SK-N-SH (cell line): ENCODE results near the gene UBE2E2. TPM values are rescaled to one million over a fixed set of nuclear protein-coding genes. Genes with fewer than 3 reads are reported as not detected.

Experiments used
- CTCF ChIA-PET: fragments of 300-600, 350-600 bp; formaldehyde crosslinking; extraction: SDS; loops from one replicate; lab custom pipeline; 2021; lab: Yijun Ruan, JAX
- POLR2A ChIA-PET: fragments of 350-600 bp; sonication (Branson Sonifier 250); formaldehyde crosslinking; extraction: SDS; loops from one replicate; lab custom pipeline; 2020; ENCODE audit warnings: antibody characterized with exemption, inconsistent platforms; lab: Yijun Ruan, JAX
- DNase-seq: peaks from one replicate; pipeline ENCODE4 v3.0.0; 2012
- H2AFZ ChIP-seq: fragments of 200-600 bp; sonication (generic); 2 replicates; pipeline ENCODE4 v1.8.1; 2016; ENCODE audit warnings: antibody characterized with exemption, mild to moderate bottlenecking, low read depth
- H3F3A ChIP-seq: fragments of 200-600 bp; sonication (generic); replicated peaks from 2 replicates; pipeline ENCODE3; 2016; ENCODE audit warnings: antibody characterized with exemption, mild to moderate bottlenecking; ENCODE audit not compliant: insufficient read depth
- H3K27ac ChIP-seq, 2 experiments: fragments of 200-500 bp in 1 of 2; fragments of 200-600 bp in 1 of 2; sonication (Bioruptor generic) in 1 of 2; sonication (generic), shearing (Covaris generic) in 1 of 2; 2 replicates each; pipeline versions ENCODE4 v1.5.1 to v1.6.1; 2014 to 2016; ENCODE audit warnings: low read depth in 2 of 2, inconsistent platforms in 1 of 2, low read length in 1 of 2, mild to moderate bottlenecking in 1 of 2, mixed read lengths in 1 of 2
- H3K27me3 ChIP-seq: fragments of 200-600 bp; sonication (generic), shearing (Covaris generic); 2 replicates; pipeline ENCODE4 v1.6.1; 2016; ENCODE audit warnings: mixed run types; ENCODE audit not compliant: insufficient read depth
- H3K36me3 ChIP-seq, 2 experiments: fragments of 200-500 bp in 1 of 2; fragments of 200-600 bp in 1 of 2; sonication (Bioruptor generic) in 1 of 2; sonication (generic) in 1 of 2; replicated peaks in 1 of 2; 2 replicates each; pipeline versions ENCODE3 to v1.5.1; 2014 to 2016; ENCODE audit warnings: low read length in 1 of 2, mild to moderate bottlenecking in 1 of 2; ENCODE audit not compliant: insufficient read depth in 2 of 2, control insufficient read depth in 1 of 2
- H3K4me1 ChIP-seq, 2 experiments: fragments of 200-500 bp in 1 of 2; fragments of 200-600 bp in 1 of 2; sonication (Bioruptor generic) in 1 of 2; sonication (generic), shearing (Covaris generic) in 1 of 2; 2 replicates each; pipeline versions ENCODE4 v1.5.1 to v1.6.1; 2014 to 2016; ENCODE audit warnings: low read depth in 1 of 2, low read length in 1 of 2, mixed run types in 1 of 2; ENCODE audit not compliant: insufficient read depth in 2 of 2, control insufficient read depth in 1 of 2
- H3K4me2 ChIP-seq: fragments of 200-600 bp; sonication (generic), shearing (Covaris generic); 2 replicates; pipeline ENCODE4 v1.6.1; 2017; ENCODE audit warnings: mixed run types
- H3K4me3 ChIP-seq, 2 experiments: fragments of 200-500 bp in 1 of 2; fragments of 200-600 bp in 1 of 2; sonication (Bioruptor generic) in 1 of 2; sonication (generic), shearing (Covaris generic) in 1 of 2; 2 replicates each; pipeline versions ENCODE4 v1.5.1 to v1.8.1; 2014 to 2016; ENCODE audit warnings: low read depth in 2 of 2, inconsistent platforms in 1 of 2, low read length in 1 of 2, mild to moderate bottlenecking in 1 of 2, mixed read lengths in 1 of 2, moderate library complexity in 1 of 2
- H3K79me2 ChIP-seq: fragments of 200-600 bp; sonication (generic); 2 replicates; pipeline ENCODE4 v1.8.1; 2017; ENCODE audit warnings: mild to moderate bottlenecking; ENCODE audit not compliant: insufficient read depth
- H3K9ac ChIP-seq: fragments of 200-600 bp; sonication (generic); 2 replicates; pipeline ENCODE4 v1.6.1; 2017; ENCODE audit warnings: mixed run types
- H3K9me2 ChIP-seq: fragments of 200-600 bp; sonication (generic); 2 replicates; pipeline ENCODE4 v1.6.1; 2017; ENCODE audit warnings: mixed run types
- H3K9me3 ChIP-seq: fragments of 200-600 bp; sonication (generic); 2 replicates; pipeline ENCODE4 v1.6.1; 2017; ENCODE audit warnings: mixed run types, mild to moderate bottlenecking, moderate library complexity
- H4K20me1 ChIP-seq: fragments of 200-600 bp; sonication (generic); 2 replicates; pipeline ENCODE4 v1.6.1; 2017; ENCODE audit warnings: mild to moderate bottlenecking, mixed run types; ENCODE audit not compliant: insufficient read depth
- RXRA ChIP-seq: IDR thresholded peaks from 2 replicates; pipeline ENCODE4 v1.4.0; 2012; ENCODE audit warnings: low read depth, mild to moderate bottlenecking, borderline replicate concordance
- YY1 ChIP-seq: IDR thresholded peaks from 2 replicates; pipeline ENCODE4 v1.4.0; 2012; ENCODE audit warnings: low read depth, mild to moderate bottlenecking
- WGBS: methylation state at CpG from one replicate; pipeline ENCODE4 v1.1.6; 2017; ENCODE audit warnings: low lambda C conversion rate; 5-methylcytosine and 5-hydroxymethylcytosine counted together
- polyA plus RNA-seq, 3 experiments: library from polyadenylated mRNA; depleted of rRNA; stranded (reverse); fragments of >200 nt; gene quantifications; 2 replicates each; pipeline ENCODE4 v1.2.3, GENCODE V29; 2012
- TF ChIP-seq, protein P1 (sequence below): IDR thresholded peaks from 2 replicates; pipeline ENCODE4 v1.4.0; 2012; ENCODE audit warnings: low read depth, borderline replicate concordance
- TF ChIP-seq, protein P2 (sequence below): fragments of 200-600 bp; sonication (generic); IDR thresholded peaks from 2 replicates; pipeline ENCODE4 v1.6.1; 2017; ENCODE audit warnings: antibody characterized with exemption, mild to moderate bottlenecking, moderate library complexity
- TF ChIP-seq, protein P3 (sequence below): IDR thresholded peaks from 2 replicates; pipeline ENCODE4; 2012
- TF ChIP-seq, protein P4 (sequence below): IDR thresholded peaks from 2 replicates; pipeline ENCODE4 v1.4.0; 2012; ENCODE audit warnings: low read depth, borderline replicate concordance

UBE2E2 gene
- polyA plus RNA-seq, 1 of the 3 experiments (the other 2 are of a cell fraction), result 46.4 TPM

DNA sequence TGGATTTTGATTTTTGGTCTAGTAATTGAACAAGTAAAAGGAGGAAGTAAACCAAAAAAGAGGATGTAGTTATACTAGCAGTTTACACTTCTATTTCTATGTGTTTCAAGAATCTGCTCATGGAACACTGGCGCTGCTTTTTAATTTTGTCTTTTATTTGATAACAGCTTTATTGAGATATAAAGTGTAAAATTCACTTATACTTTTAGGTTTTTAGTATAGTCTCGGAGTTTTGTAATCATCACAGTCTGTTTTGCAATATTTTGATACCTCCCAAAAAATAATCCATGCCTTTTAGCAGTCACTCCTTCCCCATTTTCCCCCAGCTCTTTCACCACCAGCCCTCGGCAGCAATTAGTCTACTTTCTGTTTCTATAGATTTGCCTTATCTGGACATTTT is 18.0 kb downstream of the UBE2E2 start:
- H4K20me1 ChIP-seq, result peaks cover 17% of the 10 kb centered on the region; the same call in 1 of the 2 replicates
- CTCF ChIA-PET, result no interaction called here
- no peak overlapping the region for H3K4me2 ChIP-seq
- peaks cover 0 to 13% of the 10 kb centered on the region in 2 experiments; a peak in 2 of 4 replicates for H3K4me1 ChIP-seq
- no peak overlapping the region for H2AFZ ChIP-seq
- no peak for DNase-seq
- TF ChIP-seq YY1, result no peak
- TF ChIP-seq RXRA, result no peak
- TF ChIP-seq, protein P1, sequence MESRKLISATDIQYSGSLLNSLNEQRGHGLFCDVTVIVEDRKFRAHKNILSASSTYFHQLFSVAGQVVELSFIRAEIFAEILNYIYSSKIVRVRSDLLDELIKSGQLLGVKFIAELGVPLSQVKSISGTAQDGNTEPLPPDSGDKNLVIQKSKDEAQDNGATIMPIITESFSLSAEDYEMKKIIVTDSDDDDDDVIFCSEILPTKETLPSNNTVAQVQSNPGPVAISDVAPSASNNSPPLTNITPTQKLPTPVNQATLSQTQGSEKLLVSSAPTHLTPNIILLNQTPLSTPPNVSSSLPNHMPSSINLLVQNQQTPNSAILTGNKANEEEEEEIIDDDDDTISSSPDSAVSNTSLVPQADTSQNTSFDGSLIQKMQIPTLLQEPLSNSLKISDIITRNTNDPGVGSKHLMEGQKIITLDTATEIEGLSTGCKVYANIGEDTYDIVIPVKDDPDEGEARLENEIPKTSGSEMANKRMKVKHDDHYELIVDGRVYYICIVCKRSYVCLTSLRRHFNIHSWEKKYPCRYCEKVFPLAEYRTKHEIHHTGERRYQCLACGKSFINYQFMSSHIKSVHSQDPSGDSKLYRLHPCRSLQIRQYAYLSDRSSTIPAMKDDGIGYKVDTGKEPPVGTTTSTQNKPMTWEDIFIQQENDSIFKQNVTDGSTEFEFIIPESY, result no peak
- TF ChIP-seq, protein P2, sequence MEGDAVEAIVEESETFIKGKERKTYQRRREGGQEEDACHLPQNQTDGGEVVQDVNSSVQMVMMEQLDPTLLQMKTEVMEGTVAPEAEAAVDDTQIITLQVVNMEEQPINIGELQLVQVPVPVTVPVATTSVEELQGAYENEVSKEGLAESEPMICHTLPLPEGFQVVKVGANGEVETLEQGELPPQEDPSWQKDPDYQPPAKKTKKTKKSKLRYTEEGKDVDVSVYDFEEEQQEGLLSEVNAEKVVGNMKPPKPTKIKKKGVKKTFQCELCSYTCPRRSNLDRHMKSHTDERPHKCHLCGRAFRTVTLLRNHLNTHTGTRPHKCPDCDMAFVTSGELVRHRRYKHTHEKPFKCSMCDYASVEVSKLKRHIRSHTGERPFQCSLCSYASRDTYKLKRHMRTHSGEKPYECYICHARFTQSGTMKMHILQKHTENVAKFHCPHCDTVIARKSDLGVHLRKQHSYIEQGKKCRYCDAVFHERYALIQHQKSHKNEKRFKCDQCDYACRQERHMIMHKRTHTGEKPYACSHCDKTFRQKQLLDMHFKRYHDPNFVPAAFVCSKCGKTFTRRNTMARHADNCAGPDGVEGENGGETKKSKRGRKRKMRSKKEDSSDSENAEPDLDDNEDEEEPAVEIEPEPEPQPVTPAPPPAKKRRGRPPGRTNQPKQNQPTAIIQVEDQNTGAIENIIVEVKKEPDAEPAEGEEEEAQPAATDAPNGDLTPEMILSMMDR, result no peak
- 94% methylated on average over 3 of the region's 3 CpGs for WGBS
- POLR2A ChIA-PET, result no interaction called here
- no peaks in the 10 kb centered on the region for H3K9me2 ChIP-seq
- 0 out of 2 replicates have a peak, but pooled peaks cover 10% of the 10 kb centered on the region for H3K9me3 ChIP-seq
- no peak overlapping the region for H3K4me3 ChIP-seq
- H3K27me3 ChIP-seq, result no peaks in the 10 kb centered on the region
- peaks cover 80% of the 10 kb centered on the region for H3K79me2 ChIP-seq
- H3F3A ChIP-seq, result peaks cover 9% of the 10 kb centered on the region
- peaks cover 0 to 11% of the 10 kb centered on the region in 2 experiments for H3K36me3 ChIP-seq
- H3K9ac ChIP-seq, result no peak overlapping the region
- no peak overlapping the region for H3K27ac ChIP-seq

DNA sequence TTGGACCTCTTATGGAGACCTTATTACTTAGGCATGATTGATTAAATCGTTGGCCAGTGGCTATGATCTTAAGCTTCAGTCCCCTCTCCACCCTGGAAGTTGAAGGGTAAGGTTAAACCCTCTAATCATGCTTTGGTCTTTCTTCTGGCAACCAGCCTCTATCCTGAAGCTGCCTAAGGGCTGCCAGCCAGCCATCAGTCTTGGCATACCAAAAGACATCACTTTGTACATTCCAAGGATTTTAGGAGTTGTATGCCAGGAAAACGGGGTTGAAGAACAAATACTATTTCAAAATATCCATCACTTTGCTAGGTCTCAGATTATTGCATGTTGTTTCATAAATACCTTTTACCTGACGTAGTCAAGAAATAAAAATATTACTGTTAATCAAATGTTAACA is 28.9 kb downstream of the UBE2E2 start:
- Histone ChIP-seq H3K4me1 (no peaks in the 10 kb centered on the region), H3K4me2 (no peak overlapping the region), H3K27ac (no peak overlapping the region), H4K20me1 (no peaks in the 10 kb centered on the region; the same call in 1 of the 2 replicates), H2AFZ (no peak overlapping the region), H3K9me2 (no peaks in the 10 kb centered on the region), H3K36me3 (no peaks in the 10 kb centered on the region), H3K79me2 (peaks cover 60% of the 10 kb centered on the region), H3K27me3 (no peaks in the 10 kb centered on the region), H3K9ac (no peak overlapping the region), H3K4me3 (no peak overlapping the region), H3K9me3 (no peaks in the 10 kb centered on the region), H3F3A (no peaks in the 10 kb centered on the region)
- TF ChIP-seq, protein P3, sequence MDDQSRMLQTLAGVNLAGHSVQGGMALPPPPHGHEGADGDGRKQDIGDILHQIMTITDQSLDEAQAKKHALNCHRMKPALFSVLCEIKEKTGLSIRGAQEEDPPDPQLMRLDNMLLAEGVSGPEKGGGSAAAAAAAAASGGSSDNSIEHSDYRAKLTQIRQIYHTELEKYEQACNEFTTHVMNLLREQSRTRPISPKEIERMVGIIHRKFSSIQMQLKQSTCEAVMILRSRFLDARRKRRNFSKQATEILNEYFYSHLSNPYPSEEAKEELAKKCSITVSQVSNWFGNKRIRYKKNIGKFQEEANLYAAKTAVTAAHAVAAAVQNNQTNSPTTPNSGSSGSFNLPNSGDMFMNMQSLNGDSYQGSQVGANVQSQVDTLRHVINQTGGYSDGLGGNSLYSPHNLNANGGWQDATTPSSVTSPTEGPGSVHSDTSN, result 0 out of 2 replicates have a peak, but pooled peaks have one; percentile 14
- TF ChIP-seq, protein P4, sequence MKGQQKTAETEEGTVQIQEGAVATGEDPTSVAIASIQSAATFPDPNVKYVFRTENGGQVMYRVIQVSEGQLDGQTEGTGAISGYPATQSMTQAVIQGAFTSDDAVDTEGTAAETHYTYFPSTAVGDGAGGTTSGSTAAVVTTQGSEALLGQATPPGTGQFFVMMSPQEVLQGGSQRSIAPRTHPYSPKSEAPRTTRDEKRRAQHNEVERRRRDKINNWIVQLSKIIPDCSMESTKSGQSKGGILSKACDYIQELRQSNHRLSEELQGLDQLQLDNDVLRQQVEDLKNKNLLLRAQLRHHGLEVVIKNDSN, result no peak
- POLR2A ChIA-PET, result no interaction called here
- DNase-seq, result no peak
- CTCF ChIA-PET, result no interaction called here
- 61% methylated on average over 3 of the region's 3 CpGs for WGBS
